CD14-positive monocyte (primary cell): ENCODE data around the gene DNM2. TPM values are rescaled to one million over a fixed set of nuclear protein-coding genes. Genes with fewer than 3 reads are reported as not detected.
"Not testable (repeated sequence)": the region's sequence is repeated elsewhere in the genome, so short reads cannot be mapped to it uniquely, and the experiment has no call there.

Experiments used
- DNase-seq, 3 donors: peaks; one replicate each; pipeline ENCODE4 v3.0.0-alpha.2; 2011 to 2022
- H2AFZ ChIP-seq: 2 replicates; pipeline ENCODE4 v1.6.0; 2012; ENCODE audit warnings: mild to moderate bottlenecking, low read depth, low read length, inconsistent platforms; ENCODE audit not compliant: insufficient read depth, poor library complexity, severe bottlenecking
- H3K27ac ChIP-seq, 2 donors: 1 replicate in 1 of 2; 2 replicates in 1 of 2; pipeline ENCODE4 v1.5.1; 2012 to 2013; ENCODE audit warnings: low read length in 2 of 2, control low read depth in 1 of 2, inconsistent platforms in 1 of 2, low read depth in 1 of 2, mild to moderate bottlenecking in 1 of 2
- H3K27me3 ChIP-seq, 2 donors: one replicate each; pipeline versions ENCODE4 v1.6.0 to v1.6.1; 2011 to 2013; ENCODE audit warnings: low read length in 2 of 2; ENCODE audit not compliant: control insufficient read depth in 2 of 2, insufficient read depth in 2 of 2
- H3K36me3 ChIP-seq, 2 donors: replicated peaks in 1 of 2; 1 replicate in 1 of 2; 2 replicates in 1 of 2; pipeline versions ENCODE4 v1.5.1 to v1.6.1; 2012 to 2013; ENCODE audit warnings: low read length in 2 of 2, control low read depth in 1 of 2, inconsistent platforms in 1 of 2, mild to moderate bottlenecking in 1 of 2; ENCODE audit not compliant: insufficient read depth in 2 of 2, control insufficient read depth in 1 of 2
- H3K4me1 ChIP-seq, 2 donors: 1 replicate in 1 of 2; 2 replicates in 1 of 2; pipeline versions ENCODE4 v1.5.1 to v1.6.1; 2012 to 2013; ENCODE audit warnings: low read length in 2 of 2, control low read depth in 1 of 2, inconsistent platforms in 1 of 2, mild to moderate bottlenecking in 1 of 2, moderate library complexity in 1 of 2; ENCODE audit not compliant: insufficient read depth in 2 of 2, control insufficient read depth in 1 of 2
- H3K4me2 ChIP-seq: replicated peaks from 2 replicates; pipeline ENCODE3; 2012; ENCODE audit warnings: low read length, moderate library complexity, mild to moderate bottlenecking; ENCODE audit not compliant: poor library complexity, severe bottlenecking; ENCODE audit errors: extremely low read depth
- H3K4me3 ChIP-seq, 3 experiments: fragments of 200-600 bp in 1 of 3; sonication (generic) in 1 of 3; replicated peaks in 1 of 3; 1 replicate in 2 of 3; 2 replicates in 1 of 3; pipeline ENCODE4 v1.5.1; 2011 to 2013; ENCODE audit warnings: low read length in 3 of 3, mild to moderate bottlenecking in 3 of 3, control low read depth in 2 of 3, low read depth in 2 of 3, inconsistent platforms in 1 of 3, moderate library complexity in 1 of 3
- H3K79me2 ChIP-seq: 2 replicates; pipeline ENCODE4 v1.6.0; 2012; ENCODE audit warnings: mild to moderate bottlenecking, control low read depth, inconsistent platforms, low read length, moderate library complexity; ENCODE audit not compliant: insufficient read depth
- H3K9ac ChIP-seq: 2 replicates; pipeline ENCODE4 v1.6.0; 2017; ENCODE audit warnings: low read length, mild to moderate bottlenecking; ENCODE audit not compliant: insufficient read depth, poor library complexity, severe bottlenecking
- H3K9me3 ChIP-seq, 2 donors: replicated peaks in 1 of 2; 1 replicate in 1 of 2; 2 replicates in 1 of 2; pipeline versions ENCODE4 v1.5.1 to v1.6.1; 2012 to 2013; ENCODE audit warnings: low read length in 2 of 2, control low read depth in 1 of 2; ENCODE audit not compliant: control insufficient read depth in 1 of 2, insufficient read depth in 1 of 2
- H4K20me1 ChIP-seq: 2 replicates; pipeline ENCODE4 v1.6.0; 2012; ENCODE audit warnings: mild to moderate bottlenecking, low read length, control low read depth, moderate library complexity; ENCODE audit not compliant: insufficient read depth
- H3K27ac Mint-ChIP-seq, 7 donors: one replicate each; pipeline ENCODE4 v1.8.0; 2020; ENCODE audit warnings: mild to moderate bottlenecking in 7 of 7, mixed read lengths in 7 of 7, moderate library complexity in 6 of 7, inconsistent platforms in 2 of 7
- H3K27me3 Mint-ChIP-seq, 3 donors: one replicate each; pipeline ENCODE4 v1.8.0; 2021 to 2022; ENCODE audit warnings: low read depth in 3 of 3, mild to moderate bottlenecking in 3 of 3, mixed read lengths in 3 of 3, moderate library complexity in 3 of 3, inconsistent platforms in 1 of 3
- H3K36me3 Mint-ChIP-seq, 2 donors: one replicate each; pipeline ENCODE4 v1.8.0; 2020; ENCODE audit warnings: mixed read lengths in 2 of 2, inconsistent platforms in 1 of 2, mild to moderate bottlenecking in 1 of 2
- H3K4me1 Mint-ChIP-seq: one replicate; pipeline ENCODE4 v1.8.0; 2020; ENCODE audit warnings: mild to moderate bottlenecking, mixed read lengths
- H3K4me3 Mint-ChIP-seq, 2 donors: one replicate each; pipeline ENCODE4 v1.8.0; 2020; ENCODE audit warnings: mild to moderate bottlenecking in 2 of 2, mixed read lengths in 2 of 2, moderate library complexity in 1 of 2
- H3K9me3 Mint-ChIP-seq, 7 donors: one replicate each; pipeline ENCODE4 v1.8.0; 2020 to 2022; ENCODE audit warnings: mixed read lengths in 7 of 7, mild to moderate bottlenecking in 6 of 7, moderate library complexity in 6 of 7, inconsistent platforms in 2 of 7
- CTCF ChIP-seq: fragments of 200-600 bp; IDR thresholded peaks from one replicate; pipeline ENCODE4 v1.8.0; 2022; ENCODE audit warnings: antibody characterized with exemption, mild to moderate bottlenecking
- WGBS: methylation state at CpG from one replicate; pipeline ENCODE4 v1.1.5; 2013; ENCODE audit warnings: missing lambda C conversion rate; ENCODE audit not compliant: insufficient coverage; 5-methylcytosine and 5-hydroxymethylcytosine counted together
- intact Hi-C, 2 donors: fragments of 100-400 bp; cut with micrococcal nuclease; formaldehyde crosslinking; loops; one replicate each; pipeline versions ENCODE4 v1.15.0 to v1.15.1; 2023
- polyA plus RNA-seq, 3 donors: library from polyadenylated mRNA; depleted of rRNA in 1 of 3; unstranded in 2 of 3; stranded (reverse) in 1 of 3; fragments of 300-500 nt in 2 of 3; fragments of >200 nt in 1 of 3; fragmentation: Illumina TruSeq in 2 of 3; gene quantifications; 1 replicate in 2 of 3; 2 replicates in 1 of 3; pipeline ENCODE4 v1.2.3, GENCODE V29; 2012 to 2021

Gene DNM2
- polyA plus RNA-seq, 3 donors = 53.0 to 186 (median 69.5) TPM

- Histone ChIP-seq H3K9me3 (no peaks in the 10 kb centered on the region), H3K9ac (no peak overlapping the region), H3K36me3 (peaks cover 8 to 10% of the 10 kb centered on the region in 2 donors), H3K4me1 (peaks cover 61 to 73% of the 10 kb centered on the region in 2 donors), H2AFZ (no peak overlapping the region), H3K4me3 (no peak overlapping the region), H4K20me1 (peaks cover 86% of the 10 kb centered on the region), H3K79me2 (peaks cover 88% of the 10 kb centered on the region), H3K4me2 (no peak overlapping the region), H3K27ac (peak overlapping the region in 1 of 2 donors; percentile 77), H3K27me3 (no peaks in the 10 kb centered on the region)
- no peak overlapping the region for H3K4me3 Mint-ChIP-seq
- intact Hi-C loops = loop anchor here in 1 of 2 donors (5.0 kb wide), 1 partner anchor 39 kb away; the partner anchor contains the start of gene DNM2
- peaks cover 69% of the 10 kb centered on the region for H3K4me1 Mint-ChIP-seq
- peaks cover 14 to 29% of the 10 kb centered on the region in 2 donors for H3K36me3 Mint-ChIP-seq
- H3K27me3 Mint-ChIP-seq = peaks cover 0 to 2% (median 0%) of the 10 kb centered on the region in 3 donors
- peaks cover 0 to 3% (median 0%) of the 10 kb centered on the region in 7 donors for H3K9me3 Mint-ChIP-seq
- 97% methylated on average over 4 of the region's 7 CpGs for WGBS
- TF ChIP-seq CTCF = no peak
- no peak for DNase-seq
- peak overlapping the region; percentile 30 to 83 (median 67) for H3K27ac Mint-ChIP-seq
Measured at GRCh38 chr19:10756791-10757190, 38.9 kb downstream of the DNM2 start.

GRCh38 chr19:10758050-10758449 is 40.2 kb downstream of the DNM2 start:
- Mint-ChIP-seq H3K4me1 (peaks cover 69% of the 10 kb centered on the region), H3K36me3 (peaks cover 20 to 42% of the 10 kb centered on the region in 2 donors), H3K27ac (peak overlapping the region in 5 of 7 donors; percentile 10 to 96 (median 53))
- H3K4me3 ChIP-seq, H3K9me3 Mint-ChIP-seq, DNase-seq, H3K9me3 ChIP-seq, H3K4me3 Mint-ChIP-seq, H3K27me3 Mint-ChIP-seq, H3K9ac ChIP-seq, H3K27me3 ChIP-seq, H3K4me2 ChIP-seq, H2AFZ ChIP-seq: not testable (repeated sequence)
- Histone ChIP-seq H4K20me1 (peaks cover 86% of the 10 kb centered on the region), H3K36me3 (peaks cover 17 to 19% of the 10 kb centered on the region in 2 donors), H3K79me2 (peaks cover 88% of the 10 kb centered on the region), H3K4me1 (peaks cover 57 to 71% of the 10 kb centered on the region in 2 donors), H3K27ac (peak overlapping the region in 1 of 2 donors; percentile 83)
- no CpG with 5 or more reads among the region's 1 CpG for WGBS
- intact Hi-C loops = loop anchor here in 1 of 2 donors (5.0 kb wide), 1 partner anchor 41 kb away; the partner anchor contains the start of gene DNM2
